Prostate gland (tissue), 2 donors: ENCODE results near the gene ATP2A1.

ENCODE experiments used
- POLR2A ChIP-seq: fragments of 450-650 bp; IDR thresholded peaks from one replicate; pipeline ENCODE4 v1.6.1; 2016; ENCODE audit warnings: antibody characterized with exemption, mild to moderate bottlenecking
- TF ChIP-seq, protein P1 (sequence below), 4 experiments: fragments of 200-600 bp in 2 of 4; fragments of 450-650 bp in 2 of 4; sonication (generic) in 2 of 4; IDR thresholded peaks; 1 replicate in 3 of 4; 2 replicates in 1 of 4; pipeline ENCODE4 v1.5.1; 2016 to 2019; ENCODE audit warnings: antibody characterized with exemption in 4 of 4, mild to moderate bottlenecking in 2 of 4, moderate library complexity in 2 of 4

DNA sequence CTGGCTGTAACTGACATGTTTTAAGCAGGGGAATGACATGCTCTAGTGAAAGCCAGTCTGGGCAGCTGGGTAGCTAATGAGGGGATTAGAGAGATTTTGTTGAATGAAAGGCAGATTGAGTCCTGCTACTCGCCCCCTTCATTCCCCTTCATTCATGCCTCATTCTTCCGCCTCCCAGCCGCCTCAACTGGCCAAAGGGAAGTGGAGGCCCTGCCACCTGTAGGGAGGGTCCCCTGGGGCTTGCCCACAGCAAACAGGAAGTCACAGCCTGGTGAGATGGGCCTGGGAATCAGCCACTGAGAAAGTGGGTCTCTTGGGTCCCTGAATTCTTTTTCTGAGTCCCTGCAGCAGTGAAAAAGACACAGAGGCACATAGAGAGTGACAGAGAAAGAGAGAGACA is 52.4 kb downstream of the ATP2A1 start:
- no peak for TF ChIP-seq POLR2A
- TF ChIP-seq, protein P1, sequence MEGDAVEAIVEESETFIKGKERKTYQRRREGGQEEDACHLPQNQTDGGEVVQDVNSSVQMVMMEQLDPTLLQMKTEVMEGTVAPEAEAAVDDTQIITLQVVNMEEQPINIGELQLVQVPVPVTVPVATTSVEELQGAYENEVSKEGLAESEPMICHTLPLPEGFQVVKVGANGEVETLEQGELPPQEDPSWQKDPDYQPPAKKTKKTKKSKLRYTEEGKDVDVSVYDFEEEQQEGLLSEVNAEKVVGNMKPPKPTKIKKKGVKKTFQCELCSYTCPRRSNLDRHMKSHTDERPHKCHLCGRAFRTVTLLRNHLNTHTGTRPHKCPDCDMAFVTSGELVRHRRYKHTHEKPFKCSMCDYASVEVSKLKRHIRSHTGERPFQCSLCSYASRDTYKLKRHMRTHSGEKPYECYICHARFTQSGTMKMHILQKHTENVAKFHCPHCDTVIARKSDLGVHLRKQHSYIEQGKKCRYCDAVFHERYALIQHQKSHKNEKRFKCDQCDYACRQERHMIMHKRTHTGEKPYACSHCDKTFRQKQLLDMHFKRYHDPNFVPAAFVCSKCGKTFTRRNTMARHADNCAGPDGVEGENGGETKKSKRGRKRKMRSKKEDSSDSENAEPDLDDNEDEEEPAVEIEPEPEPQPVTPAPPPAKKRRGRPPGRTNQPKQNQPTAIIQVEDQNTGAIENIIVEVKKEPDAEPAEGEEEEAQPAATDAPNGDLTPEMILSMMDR (IDR thresholded peaks at IDR 0.05), result no peak
